NT2/D1 (cell line): ENCODE data around the gene ADO.
"Not testable (repeated sequence)": the region's sequence is repeated elsewhere in the genome, so short reads cannot be mapped to it uniquely, and the experiment has no call there.

Source experiments
- DNase-seq: peaks from one replicate; pipeline ENCODE4 v3.0.0-alpha.2; 2011; ENCODE audit warnings: low read depth, low spot score
- H3K27me3 ChIP-seq: 2 replicates; pipeline ENCODE4 v1.6.0; 2011; ENCODE audit warnings: mild to moderate bottlenecking; ENCODE audit not compliant: insufficient read length, insufficient read depth
- H3K36me3 ChIP-seq: 2 replicates; pipeline ENCODE4 v1.6.1; 2011; ENCODE audit warnings: mild to moderate bottlenecking, low read length, mixed read lengths; ENCODE audit not compliant: insufficient read depth, insufficient read length
- H3K4me1 ChIP-seq: 2 replicates; pipeline ENCODE4 v1.5.1; 2011; ENCODE audit not compliant: insufficient read depth, insufficient read length
- H3K4me3 ChIP-seq: 2 replicates; pipeline ENCODE4 v1.5.1; 2011; ENCODE audit warnings: low read depth; ENCODE audit not compliant: insufficient read length
- H3K9ac ChIP-seq: 2 replicates; pipeline ENCODE4 v1.6.0; 2011; ENCODE audit warnings: low read depth; ENCODE audit not compliant: insufficient read length
- H3K9me3 ChIP-seq: 2 replicates; pipeline ENCODE4 v1.5.1; 2011; ENCODE audit warnings: mild to moderate bottlenecking, low read length; ENCODE audit not compliant: insufficient read depth
- SUZ12 ChIP-seq: IDR thresholded peaks from 2 replicates; pipeline ENCODE4 v1.6.1; 2011; ENCODE audit not compliant: insufficient read length, insufficient read depth; ENCODE audit errors: extremely low read depth
- YY1 ChIP-seq: IDR thresholded peaks from 2 replicates; pipeline ENCODE4 v1.6.1; 2011; ENCODE audit not compliant: insufficient read length, insufficient read depth
- ZNF274 ChIP-seq: IDR thresholded peaks from 2 replicates; pipeline ENCODE4 v1.6.1; 2011; ENCODE audit warnings: mild to moderate bottlenecking, low read depth, low read length

ADO gene

GRCh38 chr10:62779487-62780248, 24.9 kb upstream of the ADO start:
- no peak overlapping the region for H3K9ac ChIP-seq
- H3K4me3 ChIP-seq = no peak overlapping the region
- DNase-seq = no peak
- no peaks in the 10 kb centered on the region for H3K27me3 ChIP-seq
- TF ChIP-seq ZNF274 = no peak
- TF ChIP-seq SUZ12 = no peak
- no peak for TF ChIP-seq YY1
- H3K4me1 ChIP-seq = no peaks in the 10 kb centered on the region
- no peaks in the 10 kb centered on the region for H3K36me3 ChIP-seq
- no peaks in the 10 kb centered on the region for H3K9me3 ChIP-seq

GRCh38 chr10:62784537-62784936, 20.0 kb upstream of the ADO start:
- not testable (repeated sequence) for H3K36me3 ChIP-seq, H3K9ac ChIP-seq, H3K4me3 ChIP-seq, H3K27me3 ChIP-seq, H3K9me3 ChIP-seq, DNase-seq, H3K4me1 ChIP-seq

GRCh38 chr10:62788285-62788684, 16.2 kb upstream of the ADO start:
- not testable (repeated sequence) for H3K4me3 ChIP-seq, DNase-seq, H3K9me3 ChIP-seq

GRCh38 chr10:62788861-62789467, 15.6 kb upstream of the ADO start:
- TF ChIP-seq SUZ12 = no peak
- TF ChIP-seq ZNF274 = no peak
- TF ChIP-seq YY1 = no peak
- no peak for DNase-seq
- H3K9me3 ChIP-seq = no peaks in the 10 kb centered on the region
- no peak overlapping the region for H3K4me3 ChIP-seq
- no peaks in the 10 kb centered on the region for H3K4me1 ChIP-seq
- H3K27me3 ChIP-seq = no peaks in the 10 kb centered on the region
- H3K9ac ChIP-seq = no peak overlapping the region
- no peaks in the 10 kb centered on the region for H3K36me3 ChIP-seq

More at GRCh38 chr10:62788285-62788684, 16.2 kb upstream of the ADO start:
- H3K4me1 ChIP-seq, H3K27me3 ChIP-seq, H3K9ac ChIP-seq, H3K36me3 ChIP-seq: not testable (repeated sequence)

GRCh38 chr10:62790019-62790555, 14.4 kb upstream of the ADO start:
- no peak overlapping the region for H3K9ac ChIP-seq
- H3K36me3 ChIP-seq = no peaks in the 10 kb centered on the region
- H3K4me1 ChIP-seq = no peaks in the 10 kb centered on the region
- H3K9me3 ChIP-seq = no peaks in the 10 kb centered on the region
- no peak for TF ChIP-seq ZNF274
- TF ChIP-seq SUZ12 = no peak
- no peak for TF ChIP-seq YY1
- DNase-seq = no peak
- H3K27me3 ChIP-seq = no peaks in the 10 kb centered on the region
- no peak overlapping the region for H3K4me3 ChIP-seq

GRCh38 chr10:62790571-62790970, 13.9 kb upstream of the ADO start:
- no peaks in the 10 kb centered on the region for H3K4me1 ChIP-seq
- TF ChIP-seq SUZ12 = no peak
- TF ChIP-seq ZNF274 = no peak
- no peak for TF ChIP-seq YY1
- no peaks in the 10 kb centered on the region for H3K9me3 ChIP-seq
- H3K4me3 ChIP-seq = no peak overlapping the region
- no peaks in the 10 kb centered on the region for H3K27me3 ChIP-seq
- no peak for DNase-seq
- no peak overlapping the region for H3K9ac ChIP-seq
- no peaks in the 10 kb centered on the region for H3K36me3 ChIP-seq

- no peak overlapping the region for H3K9ac ChIP-seq
- no peak overlapping the region for H3K4me3 ChIP-seq
- no peaks in the 10 kb centered on the region for H3K9me3 ChIP-seq
- TF ChIP-seq YY1 = no peak
- no peak for TF ChIP-seq SUZ12
- TF ChIP-seq ZNF274 = no peak
- no peaks in the 10 kb centered on the region for H3K27me3 ChIP-seq
- H3K36me3 ChIP-seq = no peaks in the 10 kb centered on the region
- DNase-seq = no peak
- no peaks in the 10 kb centered on the region for H3K4me1 ChIP-seq
Observed at GRCh38 chr10:62792261-62792660, 12.3 kb upstream of the ADO start.
